Small intestine (tissue), 7 donors: Measurements from ENCODE around the gene AK2. TPM values are rescaled to one million over a fixed set of nuclear protein-coding genes. Genes with fewer than 3 reads are reported as not detected.
"Not testable (repeated sequence)": the region's sequence is repeated elsewhere in the genome, so short reads cannot be mapped to it uniquely, and the experiment has no call there.

ENCODE experiments used
- DNase-seq, 2 donors: peaks; one replicate each; pipeline versions ENCODE4 v3.0.0 to v3.0.0-alpha.2; 2013
- FAIRE-seq: peaks from 2 replicates; lab custom pipeline; 2012; peaks lifted over from hg19 to GRCh38; lab: Jason Lieb, UNC
- H3K27ac ChIP-seq, 3 donors: one replicate each; pipeline ENCODE4 v1.5.1; 2013; ENCODE audit warnings: low read length in 2 of 3, mild to moderate bottlenecking in 2 of 3, control low read depth in 1 of 3, inconsistent platforms in 1 of 3, low read depth in 1 of 3, moderate library complexity in 1 of 3
- H3K27me3 ChIP-seq, 3 donors: one replicate each; pipeline ENCODE4 v1.6.1; 2013; ENCODE audit warnings: low read length in 3 of 3, inconsistent platforms in 1 of 3; ENCODE audit not compliant: control insufficient read depth in 3 of 3, insufficient read depth in 3 of 3
- H3K36me3 ChIP-seq, 3 donors: one replicate each; pipeline ENCODE4 v1.6.1; 2013; ENCODE audit warnings: low read length in 3 of 3, inconsistent platforms in 1 of 3, low read depth in 1 of 3, mild to moderate bottlenecking in 1 of 3, moderate library complexity in 1 of 3; ENCODE audit not compliant: control insufficient read depth in 3 of 3, insufficient read depth in 2 of 3
- H3K4me1 ChIP-seq, 3 donors: one replicate each; pipeline ENCODE4 v1.6.1; 2013; ENCODE audit warnings: low read length in 2 of 3, inconsistent platforms in 1 of 3, low read depth in 1 of 3, mild to moderate bottlenecking in 1 of 3, moderate library complexity in 1 of 3; ENCODE audit not compliant: control insufficient read depth in 3 of 3, insufficient read depth in 2 of 3
- H3K4me3 ChIP-seq, 3 donors: one replicate each; pipeline ENCODE4 v1.5.1; 2013; ENCODE audit warnings: low read length in 3 of 3, control low read depth in 1 of 3, inconsistent platforms in 1 of 3, low read depth in 1 of 3, mild to moderate bottlenecking in 1 of 3, moderate library complexity in 1 of 3
- H3K9me3 ChIP-seq, 2 donors: one replicate each; pipeline ENCODE4 v1.6.1; 2013; ENCODE audit warnings: low read depth in 1 of 2, low read length in 1 of 2; ENCODE audit not compliant: control insufficient read depth in 2 of 2, insufficient read depth in 1 of 2
- WGBS, 3 donors: extraction: QIAGEN DNeasy Blood & Tissue Kit; methylation state at CpG; one replicate each; pipeline ENCODE4 v1.1.7; 2013; 5-methylcytosine and 5-hydroxymethylcytosine counted together
- polyA plus RNA-seq, 4 donors: library from polyadenylated mRNA; stranded (reverse) in 3 of 4; unstranded in 1 of 4; fragments of 200-250 nt in 3 of 4; fragments of 120-200 nt in 1 of 4; gene quantifications; one replicate each; pipeline versions ENCODE4 v1.2.1 to v1.2.3, GENCODE V29; 2013
- donor health status: healthy with polysubstance abuse.
- donor health status: control.
- donor health status: control.
- donor health status: Bipolar disorder and iron deficiency.
- donor health status: healthy.

AK2 gene
- polyA plus RNA-seq, 4 donors, result 180 to 210 (median 205) TPM

GRCh38 chr1:32998064-32998463 lies 38.6 kb downstream of the AK2 start:
- Histone ChIP-seq H3K4me1 (peaks cover 3 to 12% (median 6%) of the 10 kb centered on the region in 3 donors), H3K4me3 (no peak overlapping the region), H3K36me3 (peaks cover 0 to 2% (median 0%) of the 10 kb centered on the region in 3 donors), H3K27me3 (no peaks in the 10 kb centered on the region), H3K27ac (peak overlapping the region in 2 of 3 donors; percentile 0 to 32), H3K9me3 (no peaks in the 10 kb centered on the region)
- 56 to 65% (median 62%) methylated on average over 5 of the region's 5 CpGs for WGBS, 3 donors
- DNase-seq (peak in 1 of 2 donors; percentile 67), FAIRE-seq (no peak)

DNA sequence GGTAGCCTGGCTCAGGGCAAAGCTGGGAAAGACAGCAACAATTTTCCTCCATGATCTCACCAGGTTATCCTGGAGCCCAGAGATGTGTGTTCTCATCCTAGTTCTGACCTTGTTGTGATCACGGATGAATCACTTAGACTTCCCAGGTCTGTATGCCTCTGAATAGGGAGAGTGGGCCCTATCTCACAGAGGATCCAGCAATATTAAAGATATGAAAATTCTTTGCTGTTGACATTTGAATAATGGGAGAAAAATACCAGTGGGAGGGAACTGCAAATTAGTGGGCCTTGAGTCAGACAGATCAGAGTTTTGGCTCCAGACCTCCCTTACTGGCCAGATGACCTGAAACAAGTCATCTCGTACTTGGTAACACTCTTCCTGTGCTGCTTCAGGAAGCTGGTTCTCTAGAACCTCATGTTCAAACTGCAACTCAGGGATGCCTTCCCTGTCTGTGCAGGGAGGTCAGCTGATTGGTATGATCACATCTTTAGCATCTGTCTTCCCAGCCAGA lies 39.2 kb downstream of the AK2 start:
- Histone ChIP-seq H3K27me3 (no peaks in the 10 kb centered on the region), H3K9me3 (no peaks in the 10 kb centered on the region), H3K27ac (peak overlapping the region in 2 of 3 donors; percentile 0 to 32), H3K36me3 (peaks cover 0 to 2% (median 0%) of the 10 kb centered on the region in 3 donors), H3K4me1 (peaks cover 3 to 18% (median 6%) of the 10 kb centered on the region in 3 donors), H3K4me3 (no peak overlapping the region)
- 62 to 84% (median 74%) methylated on average over 2 of the region's 2 CpGs for WGBS, 3 donors
- DNase-seq, result no peak
- no peak for FAIRE-seq

DNA sequence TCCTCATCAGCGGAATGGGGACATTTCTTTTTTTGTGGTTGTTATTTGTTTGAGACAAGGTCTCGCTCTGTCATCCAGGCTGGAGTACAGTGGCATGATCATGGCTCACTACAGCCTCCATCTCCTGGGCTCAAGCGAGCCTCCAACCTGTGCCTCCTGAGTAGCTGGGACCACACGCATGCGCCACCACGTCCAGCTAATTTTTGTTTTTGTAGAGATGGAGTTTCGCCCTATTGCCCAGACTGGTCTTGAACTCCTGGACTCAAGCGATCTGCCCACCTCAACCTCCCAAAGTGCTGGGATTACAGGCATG lies 43.4 kb downstream of the AK2 start:
- not testable (repeated sequence) for H3K36me3 ChIP-seq, H3K4me3 ChIP-seq, FAIRE-seq, H3K9me3 ChIP-seq, H3K27me3 ChIP-seq, DNase-seq
- Histone ChIP-seq H3K27ac (peak overlapping the region; percentile 57 to 87 (median 83)), H3K4me1 (peaks cover 0 to 27% (median 4%) of the 10 kb centered on the region in 3 donors)
- WGBS, 3 donors, result 93 to 96% (median 93%) methylated on average over 8 of the region's 8 CpGs

DNA sequence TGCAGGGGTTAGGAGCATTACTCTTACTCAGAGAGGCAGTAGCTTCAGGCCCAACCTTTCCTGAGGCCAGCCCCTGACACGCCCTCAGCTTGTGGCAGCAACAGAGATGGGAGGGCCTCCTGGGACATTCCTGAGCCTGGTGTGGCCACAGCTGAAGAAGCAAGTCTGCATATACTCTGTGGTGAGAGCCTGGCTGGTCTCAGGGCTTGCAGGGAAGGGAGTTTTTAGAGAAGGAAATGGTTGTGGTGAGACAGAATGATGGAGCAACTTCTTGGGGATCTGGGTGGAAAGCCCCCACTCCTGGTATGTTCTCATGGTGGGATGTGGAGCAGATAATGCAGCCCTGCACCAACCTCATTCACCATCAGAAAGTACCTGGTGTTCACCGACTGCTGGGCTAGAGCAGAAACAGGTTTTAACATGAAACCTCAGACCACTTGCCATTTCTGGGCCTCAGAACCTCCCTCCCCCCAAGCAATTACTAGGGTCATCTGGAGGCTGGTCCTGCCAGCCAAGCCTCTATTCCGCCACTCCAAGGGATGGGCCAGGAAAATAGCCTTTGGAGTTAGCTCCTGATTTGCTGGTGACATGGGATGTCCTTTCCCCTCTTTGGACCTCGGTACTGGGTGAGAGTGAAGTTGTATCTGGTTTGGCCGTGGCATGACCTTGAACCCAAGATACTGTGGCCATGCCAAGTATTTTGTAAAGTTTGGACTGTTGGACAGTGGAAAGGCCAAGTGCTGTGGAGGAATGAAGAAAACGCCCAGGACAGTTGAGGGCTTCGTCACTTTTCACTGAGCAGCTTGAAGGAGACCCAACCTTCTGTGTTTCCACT lies 44.0 kb downstream of the AK2 start:
- H3K4me3 ChIP-seq, result no peak overlapping the region
- FAIRE-seq (no peak), DNase-seq (peak; percentile 92 to 96)
- H3K9me3 ChIP-seq, result no peaks in the 10 kb centered on the region
- H3K27ac ChIP-seq, result peak overlapping the region; percentile 57 to 87 (median 83)
- H3K4me1 ChIP-seq, result peaks cover 0 to 22% (median 0%) of the 10 kb centered on the region in 3 donors
- WGBS, 3 donors, result 43 to 58% (median 48%) methylated on average over 7 of the region's 7 CpGs
- no peaks in the 10 kb centered on the region for H3K36me3 ChIP-seq
- no peaks in the 10 kb centered on the region for H3K27me3 ChIP-seq

- WGBS, 3 donors, result 55 to 72% (median 69%) methylated on average over 9 of the region's 9 CpGs
- peaks cover 0 to 19% (median 0%) of the 10 kb centered on the region in 3 donors for H3K4me1 ChIP-seq
- H3K9me3 ChIP-seq, result no peaks in the 10 kb centered on the region
- DNase-seq, result no peak
- no peaks in the 10 kb centered on the region for H3K36me3 ChIP-seq
- no peak for FAIRE-seq
- H3K27ac ChIP-seq, result peak overlapping the region; percentile 57 to 87 (median 83)
- H3K27me3 ChIP-seq, result no peaks in the 10 kb centered on the region
- no peak overlapping the region for H3K4me3 ChIP-seq
These were observed 44.7 kb downstream of the AK2 start for GRCh38 chr1:32991819-32992488.

GRCh38 chr1:32991386-32991785 lies 45.3 kb downstream of the AK2 start:
- peaks cover 0 to 19% (median 0%) of the 10 kb centered on the region in 3 donors for H3K4me1 ChIP-seq
- no peaks in the 10 kb centered on the region for H3K27me3 ChIP-seq
- H3K4me3 ChIP-seq, result no peak overlapping the region
- H3K36me3 ChIP-seq, result no peaks in the 10 kb centered on the region
- FAIRE-seq (no peak), DNase-seq (no peak)
- H3K27ac ChIP-seq, result peak overlapping the region in 2 of 3 donors; percentile 56 to 83
- no peaks in the 10 kb centered on the region for H3K9me3 ChIP-seq
- WGBS, 3 donors, result 89 to 94% (median 92%) methylated on average over 5 of the region's 5 CpGs

GRCh38 chr1:32990887-32991286 lies 45.8 kb downstream of the AK2 start:
- Histone ChIP-seq H3K4me1 (peaks cover 0 to 19% (median 0%) of the 10 kb centered on the region in 3 donors), H3K4me3 (no peak overlapping the region), H3K27me3 (no peaks in the 10 kb centered on the region), H3K9me3 (no peaks in the 10 kb centered on the region), H3K36me3 (no peaks in the 10 kb centered on the region), H3K27ac (no peak overlapping the region)
- FAIRE-seq, result no peak
- DNase-seq, result no peak
- WGBS, 3 donors, result 89 to 92% (median 90%) methylated on average over 5 of the region's 5 CpGs
